HepG2 (cell line): ENCODE measurements around the gene ANKRD29. TPM values are rescaled to one million over a fixed set of nuclear protein-coding genes. Genes with fewer than 3 reads are reported as not detected.

Source experiments
- ATAC-seq: fragments of 200-7000 bp; cut with Tn5 transposase; 3 replicates; pipeline ENCODE4 v1.9.1; 2020; ENCODE audit warnings: mild to moderate bottlenecking, moderate library complexity
- BruUV-seq: library from RNA; stranded (reverse); fragments of 400-500 nt; replicated peaks from 2 replicates; lab custom pipeline; 2021; lab: Mats Ljungman, UMichigan
- CTCF ChIA-PET: fragments of 300-600 bp; formaldehyde crosslinking; extraction: SDS; loops from one replicate; lab custom pipeline; 2021; ENCODE audit warnings: low total read pairs, inconsistent platforms, low intra/inter-chr PET ratio; lab: Yijun Ruan, JAX
- POLR2A ChIA-PET: fragments of 350-600 bp; sonication (Branson Sonifier 250); formaldehyde crosslinking; loops from one replicate; lab custom pipeline; 2020; ENCODE audit warnings: antibody characterized with exemption, inconsistent platforms; lab: Yijun Ruan, JAX
- DNase-seq: peaks from one replicate; pipeline ENCODE4 v3.0.0-alpha.2; 2015; ENCODE audit warnings: low spot score
- FAIRE-seq: peaks from 3 replicates; lab custom pipeline; 2011; peaks lifted over from hg19 to GRCh38; lab: Jason Lieb, UNC
- H2AFZ ChIP-seq: one replicate; pipeline ENCODE4 v1.6.1; 2011; ENCODE audit warnings: low read length, inconsistent platforms
- H3K27ac ChIP-seq: fragments of 300-600 bp; 3 replicates; pipeline ENCODE4 v1.8.0; 2011; ENCODE audit warnings: mixed run types, mild to moderate bottlenecking, mixed read lengths, low read length, inconsistent platforms; ENCODE audit not compliant: insufficient read depth; ENCODE audit errors: extremely low read length
- H3K27me3 ChIP-seq, 2 experiments: fragments of 200-600 bp in 1 of 2; 2 replicates in 1 of 2; 3 replicates in 1 of 2; pipeline versions ENCODE4 v1.6.0 to v1.8.0; 2011; ENCODE audit warnings: low read length in 2 of 2, mild to moderate bottlenecking in 2 of 2, moderate library complexity in 2 of 2, inconsistent platforms in 1 of 2; ENCODE audit not compliant: insufficient read depth in 2 of 2, control insufficient read depth in 1 of 2
- H3K36me3 ChIP-seq, 2 experiments: fragments of 200-600 bp in 1 of 2; replicated peaks in 1 of 2; 2 replicates in 1 of 2; 3 replicates in 1 of 2; pipeline versions ENCODE4 v1.5.1 to v1.8.0; 2011; ENCODE audit warnings: low read length in 2 of 2, inconsistent platforms in 1 of 2; ENCODE audit not compliant: insufficient read depth in 2 of 2, control insufficient read depth in 1 of 2
- H3K4me1 ChIP-seq: 2 replicates; pipeline ENCODE4 v1.5.1; 2012; ENCODE audit warnings: low read length, inconsistent platforms; ENCODE audit not compliant: insufficient read depth
- H3K4me2 ChIP-seq: 2 replicates; pipeline ENCODE4 v1.6.0; 2011; ENCODE audit warnings: low read depth, low read length, inconsistent platforms
- H3K4me3 ChIP-seq, 3 experiments: fragments of 200-600 bp in 1 of 3; sonication (generic), shearing (Covaris generic) in 1 of 3; replicated peaks in 1 of 3; 2 replicates each; pipeline ENCODE4 v1.5.1; 2011 to 2016; ENCODE audit warnings: low read length in 3 of 3, inconsistent platforms in 2 of 3, low read depth in 2 of 3, mild to moderate bottlenecking in 2 of 3, control low read depth in 1 of 3, mixed read lengths in 1 of 3; ENCODE audit not compliant: insufficient read depth in 1 of 3
- H3K79me2 ChIP-seq: one replicate; pipeline ENCODE4 v1.6.1; 2011; ENCODE audit warnings: low read length, inconsistent platforms; ENCODE audit not compliant: insufficient read depth
- H3K9ac ChIP-seq: 2 replicates; pipeline ENCODE4 v1.6.0; 2011; ENCODE audit warnings: mild to moderate bottlenecking, low read depth, low read length, inconsistent platforms; ENCODE audit not compliant: insufficient read depth
- H3K9me3 ChIP-seq: 2 replicates; pipeline ENCODE4 v1.5.1; 2012; ENCODE audit warnings: mild to moderate bottlenecking, low read length
- H4K20me1 ChIP-seq: 2 replicates; pipeline ENCODE4 v1.6.0; 2011; ENCODE audit warnings: inconsistent platforms, mild to moderate bottlenecking, low read length, moderate library complexity; ENCODE audit not compliant: insufficient read depth
- DNMT1 ChIP-seq: sonication (generic); formaldehyde crosslinking; IDR thresholded peaks from 2 replicates; pipeline ENCODE4 v1.5.1; 2020; ENCODE audit warnings: mild to moderate bottlenecking, missing genetic modification reagents
- ELF4 ChIP-seq: sonication (generic); formaldehyde crosslinking; IDR thresholded peaks from 2 replicates; pipeline ENCODE4 v1.5.0; 2020; ENCODE audit warnings: missing genetic modification reagents, mild to moderate bottlenecking, moderate library complexity, borderline replicate concordance
- ERF ChIP-seq: IDR thresholded peaks from 2 replicates; pipeline ENCODE4 v1.6.1; 2018; ENCODE audit warnings: missing biosample characterization, missing genetic modification reagents
- HINFP ChIP-seq: sonication (generic); formaldehyde crosslinking; IDR thresholded peaks from 2 replicates; pipeline ENCODE4 v1.4.0; 2020; ENCODE audit warnings: low read depth, mild to moderate bottlenecking, missing genetic modification reagents
- IKZF4 ChIP-seq: sonication (generic); formaldehyde crosslinking; IDR thresholded peaks from 2 replicates; pipeline ENCODE4 v1.5.1; 2020; ENCODE audit warnings: borderline replicate concordance, mild to moderate bottlenecking, low read depth, missing genetic modification reagents; ENCODE audit errors: not compliant biosample characterization
- MAF1 ChIP-seq: sonication (generic); formaldehyde crosslinking; IDR thresholded peaks from 2 replicates; pipeline ENCODE4 v1.5.0; 2020; ENCODE audit warnings: missing genetic modification reagents, borderline replicate concordance
- MAFF ChIP-seq: IDR thresholded peaks from 2 replicates; pipeline ENCODE4 v1.6.1; 2011; ENCODE audit warnings: low read depth, low read length, improper control_type of control experiment
- MED1 ChIP-seq: sonication (generic); formaldehyde crosslinking; IDR thresholded peaks from 2 replicates; pipeline ENCODE4 v1.4.0; 2020; ENCODE audit warnings: missing genetic modification reagents
- MTA3 ChIP-seq: sonication (generic); formaldehyde crosslinking; IDR thresholded peaks from 2 replicates; pipeline ENCODE4 v1.4.0; 2020; ENCODE audit warnings: missing genetic modification reagents
- REPIN1 ChIP-seq: sonication (generic); formaldehyde crosslinking; IDR thresholded peaks from 2 replicates; pipeline ENCODE4 v1.8.0; 2022; ENCODE audit warnings: missing genetic modification reagents, low read depth, mild to moderate bottlenecking, borderline replicate concordance
- SNAPC2 ChIP-seq: sonication (generic); formaldehyde crosslinking; IDR thresholded peaks from 2 replicates; pipeline ENCODE4 v1.8.1; 2022; ENCODE audit warnings: mild to moderate bottlenecking, missing genetic modification reagents
- ZBTB34 ChIP-seq: sonication (generic); formaldehyde crosslinking; IDR thresholded peaks from 2 replicates; pipeline ENCODE4 v1.8.0; 2022; ENCODE audit warnings: mild to moderate bottlenecking, missing genetic modification reagents
- ZBTB7B ChIP-seq: sonication (generic); formaldehyde crosslinking; IDR thresholded peaks from 2 replicates; pipeline ENCODE4 v1.4.0; 2020; ENCODE audit warnings: missing genetic modification reagents
- ZNF331 ChIP-seq: sonication (generic); formaldehyde crosslinking; IDR thresholded peaks from 2 replicates; pipeline ENCODE4 v1.4.0; 2020; ENCODE audit warnings: missing genetic modification reagents
- ZNF333 ChIP-seq: sonication (generic); formaldehyde crosslinking; IDR thresholded peaks from 2 replicates; pipeline ENCODE4 v1.4.0; 2020; ENCODE audit warnings: mild to moderate bottlenecking, missing genetic modification reagents, borderline replicate concordance
- ZNF503 ChIP-seq: sonication (generic); formaldehyde crosslinking; IDR thresholded peaks from 2 replicates; pipeline ENCODE4 v1.4.0; 2020; ENCODE audit warnings: missing genetic modification reagents
- ZNF513 ChIP-seq: sonication (generic); formaldehyde crosslinking; conservative IDR thresholded peaks from 2 replicates; pipeline ENCODE4 v1.5.0; 2020; ENCODE audit warnings: missing genetic modification reagents
- ZNF557 ChIP-seq: sonication (generic); formaldehyde crosslinking; IDR thresholded peaks from 2 replicates; pipeline ENCODE4 v1.4.0; 2020; ENCODE audit warnings: missing genetic modification reagents
- WGBS: methylation state at CpG from one replicate; pipeline ENCODE4 v1.1.6; 2017; ENCODE audit warnings: low lambda C conversion rate; 5-methylcytosine and 5-hydroxymethylcytosine counted together
- in situ Hi-C: cut with HindIII; loops from 2 replicates; pipeline ENCODE4 v1.10.0; 2017; ENCODE audit warnings: low pct_unique_long_range_greater_than_20kb; ENCODE audit not compliant: extremely low pct_ligation_motif_present
- intact Hi-C: fragments of 100-400 bp; cut with micrococcal nuclease; formaldehyde crosslinking; loops from one replicate; pipeline ENCODE4 v1.10.0; 2022; ENCODE audit not compliant: unreplicated experiment
- polyA plus RNA-seq, 8 experiments: library from polyadenylated mRNA; depleted of rRNA in 3 of 8; stranded (reverse) in 7 of 8; unstranded in 1 of 8; fragments of >200 nt; fragmentation: Illumina TruSeq in 4 of 8; extraction: Trizol in 4 of 8; gene quantifications; 2 replicates each; pipeline versions ENCODE4 v1.2.1 to v1.2.3, GENCODE V29; 2011 to 2016; ENCODE audit warnings: low read depth in 4 of 8, missing spikeins in 1 of 8, mixed read lengths in 1 of 8; ENCODE audit not compliant: insufficient read depth in 1 of 8
- total RNA-seq, 5 experiments: library from RNA; depleted of rRNA; stranded (reverse); fragments of >200 nt; fragmentation: Illumina TruSeq; extraction: Trizol; gene quantifications; 2 replicates each; pipeline ENCODE4 v1.2.3, GENCODE V29; 2016; ENCODE audit warnings: low read depth in 1 of 5

ANKRD29 gene
- total and polyA plus RNA-seq, 2 of the 13 experiments (the other 11 are each of a cell fraction or from before 2014, with no cell fraction given): not detected

- FAIRE-seq: peak; percentile 76
- in situ Hi-C loops (no loop called here), intact Hi-C loops (loop anchor here (1.0 kb wide), 1 partner anchor 13 kb away; no protein-coding TSS in a partner anchor)
- no TSS peak for BruUV-seq
- Histone ChIP-seq H2AFZ (no peak overlapping the region), H4K20me1 (peaks cover 3% of the 10 kb centered on the region; the same call in 1 of the 2 replicates), H3K36me3 (peaks cover 10 to 51% of the 10 kb centered on the region in 2 experiments), H3K4me1 (peaks cover 70% of the 10 kb centered on the region), H3K79me2 (peaks cover 23% of the 10 kb centered on the region), H3K9ac (0 out of 2 replicates have a peak overlapping the region, but pooled peaks have one; percentile 21), H3K27ac (peak overlapping the region; percentile 72), H3K27me3 (no peaks in the 10 kb centered on the region), H3K9me3 (no peaks in the 10 kb centered on the region), H3K4me2 (peak overlapping the region; percentile 65), H3K4me3 (no peak overlapping the region; a peak in 1 of 6 replicates)
- ChIA-PET POLR2A (interaction anchor here (0.7 to 2.0 kb wide), 7 partner anchors 10 to 22 kb away, joined by 3 to 16 read pairs (median 7); partner anchors contain the start of gene NPC1), CTCF (no interaction called here)
- peak; percentile 82 for DNase-seq
- peak; percentile 83 for ATAC-seq
- 63% methylated on average over 5 of the region's 5 CpGs for WGBS
- TF ChIP-seq SNAPC2 (CRISPR knock-in tag) (no peak), ZNF557 (CRISPR knock-in tag) (no peak), ERF (CRISPR knock-in tag) (no peak), MTA3 (no peak), HINFP (CRISPR knock-in tag) (no peak), DNMT1 (CRISPR knock-in tag) (no peak), ZBTB7B (0 out of 2 replicates have a peak, but pooled peaks have one; percentile 39), ZNF331 (CRISPR knock-in tag) (peak; percentile 46; the same call in 1 of the 2 replicates), ZBTB34 (CRISPR knock-in tag) (no peak), IKZF4 (CRISPR knock-in tag) (no peak), MAF1 (no peak), ELF4 (no peak), ZNF513 (CRISPR knock-in tag) (no peak), ZNF333 (CRISPR knock-in tag) (no peak), MED1 (CRISPR knock-in tag) (peak; percentile 83), ZNF503 (CRISPR knock-in tag) (no peak), MAFF (no peak), REPIN1 (CRISPR knock-in tag) (no peak)
Observed at GRCh38 chr18:23569299-23570063, 93.2 kb downstream of the ANKRD29 start.
